Measurements from ENCODE around the gene TMEM222. TPM values are rescaled to one million over a fixed set of nuclear protein-coding genes. Genes with fewer than 3 reads are reported as not detected.
A peak's percentile ranks its signal among the peaks of the same experiment; 100 is the strongest.

The TMEM222 gene
- total RNA-seq, 1 donor from 2014 or later: 46.7 TPM

DNA sequence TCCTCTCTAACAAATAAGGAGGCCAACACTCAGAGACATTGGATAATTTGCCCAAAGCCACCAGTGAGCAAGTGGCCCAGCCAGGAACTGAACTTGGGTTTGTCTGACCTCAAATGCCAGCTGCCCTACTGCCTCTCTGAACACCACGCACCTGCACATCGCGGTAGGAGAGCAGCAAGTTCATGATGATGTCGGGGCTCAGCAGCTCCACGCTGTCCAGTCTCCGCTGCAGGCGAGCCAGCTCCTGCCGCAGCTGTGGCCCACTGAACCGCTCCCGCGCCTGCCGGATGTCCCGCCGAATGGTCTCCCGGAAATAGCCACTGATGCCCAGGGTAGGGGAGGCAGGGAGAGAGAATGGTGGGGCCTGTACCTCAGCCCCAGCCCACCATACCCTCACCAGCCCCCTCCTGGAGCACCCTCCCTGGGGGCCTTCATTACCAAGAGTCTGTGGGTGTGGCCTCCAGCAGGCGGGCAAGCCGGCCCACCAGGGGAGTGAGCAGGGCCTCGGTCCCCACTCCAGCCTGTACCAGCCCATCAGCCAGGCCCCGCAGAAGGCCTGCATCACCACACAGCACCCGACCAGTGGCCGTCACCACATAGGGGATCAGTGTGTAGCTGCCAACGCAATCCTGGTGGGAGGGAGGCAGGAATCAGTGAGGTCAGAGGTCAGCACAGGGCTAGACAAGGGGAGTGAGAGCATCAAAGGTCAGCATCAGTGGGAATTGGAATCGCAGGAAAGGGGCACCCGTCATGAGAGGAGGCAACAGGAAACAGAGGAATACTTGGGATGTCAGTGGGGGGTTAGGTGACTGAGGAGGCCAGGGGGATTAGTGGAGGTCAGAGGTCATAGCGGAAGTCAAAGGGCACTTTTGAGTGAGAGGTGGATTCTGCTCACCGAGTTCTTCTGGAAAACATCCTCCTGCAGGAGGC, 42.1 kb downstream of the TMEM222 start:
- no peaks in the 10 kb centered on the region for H3K9me3 Mint-ChIP-seq
- peaks cover 22% of the 10 kb centered on the region for H3K27me3 Mint-ChIP-seq (ENCODE audit: low read depth)
- no peak overlapping the region for H3K27ac Mint-ChIP-seq (ENCODE audit: unreplicated experiment)
- H3K4me3 Mint-ChIP-seq: peak overlapping the region; percentile 69
- TF ChIP-seq, protein P1, sequence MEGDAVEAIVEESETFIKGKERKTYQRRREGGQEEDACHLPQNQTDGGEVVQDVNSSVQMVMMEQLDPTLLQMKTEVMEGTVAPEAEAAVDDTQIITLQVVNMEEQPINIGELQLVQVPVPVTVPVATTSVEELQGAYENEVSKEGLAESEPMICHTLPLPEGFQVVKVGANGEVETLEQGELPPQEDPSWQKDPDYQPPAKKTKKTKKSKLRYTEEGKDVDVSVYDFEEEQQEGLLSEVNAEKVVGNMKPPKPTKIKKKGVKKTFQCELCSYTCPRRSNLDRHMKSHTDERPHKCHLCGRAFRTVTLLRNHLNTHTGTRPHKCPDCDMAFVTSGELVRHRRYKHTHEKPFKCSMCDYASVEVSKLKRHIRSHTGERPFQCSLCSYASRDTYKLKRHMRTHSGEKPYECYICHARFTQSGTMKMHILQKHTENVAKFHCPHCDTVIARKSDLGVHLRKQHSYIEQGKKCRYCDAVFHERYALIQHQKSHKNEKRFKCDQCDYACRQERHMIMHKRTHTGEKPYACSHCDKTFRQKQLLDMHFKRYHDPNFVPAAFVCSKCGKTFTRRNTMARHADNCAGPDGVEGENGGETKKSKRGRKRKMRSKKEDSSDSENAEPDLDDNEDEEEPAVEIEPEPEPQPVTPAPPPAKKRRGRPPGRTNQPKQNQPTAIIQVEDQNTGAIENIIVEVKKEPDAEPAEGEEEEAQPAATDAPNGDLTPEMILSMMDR (conservative IDR thresholded peaks at IDR 0.05): no peak
- no peaks in the 10 kb centered on the region for H3K36me3 Mint-ChIP-seq (ENCODE audit: low read depth)
- DNase-seq (ENCODE audit: low read depth, low spot score): no peak
- H3K4me1 Mint-ChIP-seq: peaks cover 51% of the 10 kb centered on the region

GRCh38 chr1:27364696-27365371, 42.9 kb downstream of the TMEM222 start:
- no peak for DNase-seq (ENCODE audit: low read depth, low spot score)
- Mint-ChIP-seq H3K4me1 (peaks cover 48% of the 10 kb centered on the region), H3K9me3 (no peaks in the 10 kb centered on the region), H3K27ac (ENCODE audit: unreplicated experiment) (peak overlapping the region; percentile 92), H3K27me3 (ENCODE audit: low read depth) (peaks cover 14% of the 10 kb centered on the region), H3K4me3 (peak overlapping the region; percentile 94), H3K36me3 (ENCODE audit: low read depth) (no peaks in the 10 kb centered on the region)
- TF ChIP-seq, protein P1 (conservative IDR thresholded peaks at IDR 0.05): no peak

DNA sequence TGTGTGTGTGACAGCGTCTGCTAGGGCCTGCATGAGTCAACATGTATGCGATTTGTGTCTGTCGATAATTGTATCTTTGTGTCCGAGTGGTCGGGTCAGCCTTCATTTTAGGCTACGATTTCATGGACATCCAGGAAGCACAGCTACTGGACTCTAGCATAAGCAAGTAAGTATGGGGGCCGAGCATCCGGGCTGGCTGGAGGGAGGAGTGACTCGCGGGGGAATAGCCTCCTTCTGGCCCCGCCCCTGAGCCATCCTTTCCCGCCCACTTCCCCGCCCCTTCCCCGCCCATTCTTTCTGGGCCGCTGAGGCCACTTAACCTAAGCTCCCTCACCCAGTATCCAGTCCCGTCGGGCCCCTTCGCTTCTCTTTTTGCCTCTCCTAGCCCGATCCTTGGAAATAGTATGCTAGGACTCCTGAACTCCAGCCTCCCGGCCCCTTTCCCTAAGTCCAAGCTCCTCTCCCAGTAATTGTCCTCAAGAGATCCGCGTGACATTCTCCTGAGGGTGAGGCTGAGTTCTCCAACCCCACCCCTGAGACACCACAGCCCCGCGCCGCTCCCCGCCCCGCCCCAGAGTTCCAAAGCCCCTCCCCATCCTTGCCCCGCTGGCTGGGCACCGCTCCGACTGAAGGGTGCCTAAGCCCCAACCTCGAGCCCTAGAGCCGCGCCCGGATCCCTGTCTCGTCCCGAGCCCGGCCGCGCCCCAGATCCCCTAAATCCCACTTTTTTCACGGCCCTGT, 43.6 kb downstream of the TMEM222 start:
- peaks cover 44% of the 10 kb centered on the region for H3K4me1 Mint-ChIP-seq
- H3K9me3 Mint-ChIP-seq: no peaks in the 10 kb centered on the region
- peak; percentile 76 for DNase-seq (ENCODE audit: low read depth, low spot score)
- peak overlapping the region; percentile 92 for H3K27ac Mint-ChIP-seq (ENCODE audit: unreplicated experiment)
- H3K36me3 Mint-ChIP-seq (ENCODE audit: low read depth): no peaks in the 10 kb centered on the region
- H3K27me3 Mint-ChIP-seq (ENCODE audit: low read depth): peaks cover 8% of the 10 kb centered on the region
- TF ChIP-seq, protein P1 (conservative IDR thresholded peaks at IDR 0.05): no peak
- H3K4me3 Mint-ChIP-seq: peak overlapping the region; percentile 94

DNA sequence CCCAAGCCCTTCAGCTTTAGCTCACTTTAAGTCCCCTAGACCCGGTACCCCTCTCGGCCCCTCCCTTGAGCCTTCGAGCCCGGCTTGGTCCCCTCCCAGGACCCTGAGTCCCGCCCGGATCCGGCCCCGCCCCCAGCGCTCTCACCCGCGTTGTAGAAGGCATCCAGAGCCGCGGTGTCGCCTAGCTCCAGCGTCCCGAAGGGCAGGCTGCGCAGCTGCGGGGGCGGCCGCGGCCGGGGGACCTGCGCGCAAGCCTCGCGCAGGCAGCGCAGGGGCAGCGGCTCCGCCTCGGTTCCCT, 44.1 kb downstream of the TMEM222 start:
- Mint-ChIP-seq H3K27me3 (ENCODE audit: low read depth) (peaks cover 3% of the 10 kb centered on the region), H3K27ac (ENCODE audit: unreplicated experiment) (peak overlapping the region; percentile 87), H3K36me3 (ENCODE audit: low read depth) (no peaks in the 10 kb centered on the region), H3K4me1 (peaks cover 44% of the 10 kb centered on the region), H3K9me3 (no peaks in the 10 kb centered on the region), H3K4me3 (peak overlapping the region; percentile 94)
- DNase-seq (ENCODE audit: low read depth, low spot score): peak; percentile 81
- TF ChIP-seq, protein P1 (conservative IDR thresholded peaks at IDR 0.05): no peak

DNA sequence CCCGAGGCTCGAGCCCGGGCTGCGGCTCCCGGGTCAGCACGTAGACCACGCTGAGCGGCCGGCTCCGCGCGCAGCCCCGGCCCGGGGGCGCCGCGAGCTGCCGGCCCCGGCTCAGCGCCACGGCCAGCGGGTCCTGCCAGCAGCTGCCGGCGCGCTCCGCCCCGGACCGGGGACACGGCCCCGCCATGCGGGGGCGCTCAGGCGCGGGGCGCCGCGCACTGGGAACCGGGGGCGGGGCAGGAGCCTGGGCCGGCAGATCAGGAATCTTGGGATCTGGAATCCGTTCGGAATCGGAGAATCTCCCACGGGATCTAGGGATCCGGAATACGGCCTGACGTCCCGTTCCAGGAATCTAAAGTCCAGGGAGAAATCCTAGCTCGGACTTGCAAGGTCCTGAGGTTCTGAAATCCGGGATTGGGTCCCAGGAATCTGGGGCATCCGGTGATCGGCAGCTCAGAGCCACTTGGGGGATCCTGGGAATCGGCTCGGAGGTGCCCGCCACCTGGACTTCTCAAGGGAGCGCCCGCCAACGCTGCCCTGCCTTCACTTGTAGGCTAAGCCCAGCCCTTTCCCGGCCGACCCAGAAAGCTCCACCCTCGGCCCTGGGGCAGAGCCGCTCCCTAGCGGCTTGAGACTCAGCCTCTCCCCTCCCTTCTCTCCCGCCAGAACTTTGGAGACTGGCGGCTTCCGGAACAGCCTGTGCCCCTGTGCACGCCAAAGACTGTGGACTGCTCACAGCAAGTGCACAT, 44.6 kb downstream of the TMEM222 start, which contains the start of gene MAP3K6:
Gene MAP3K6 (minus strand): TSS at position 551 of the 749 bp plus-strand sequence. CDS start 364 bp downstream, at position 187.
- Mint-ChIP-seq H3K4me3 (peak within 1 kb of the TSS; percentile 94), H3K27ac (ENCODE audit: unreplicated experiment) (peak within 1 kb of the TSS; percentile 87), H3K9me3 (no peaks in the 10 kb centered on the region), H3K36me3 (ENCODE audit: low read depth) (no peaks in the 10 kb centered on the region), H3K27me3 (ENCODE audit: low read depth) (no peaks in the 10 kb centered on the region), H3K4me1 (peaks cover 44% of the 10 kb centered on the region)
- TF ChIP-seq, protein P1 (conservative IDR thresholded peaks at IDR 0.05): peak; percentile 59
- DNase-seq (ENCODE audit: low read depth, low spot score): peak; percentile 48
